Kidney glomerular epithelial cell (primary cell): ENCODE results near the gene SLC25A11.

ENCODE experiments used
- DNase-seq: peaks from one replicate; lab custom pipeline; 2025; lab: John Stamatoyannopoulos, UW

The SLC25A11 gene

GRCh38 chr17:4966844-4967538 is 27.1 kb upstream of the SLC25A11 start:
- DNase-seq, result peak; percentile 99

- no peak for DNase-seq
These were observed 25.6 kb upstream of the SLC25A11 start for GRCh38 chr17:4965311-4965986.

GRCh38 chr17:4960279-4960922 is 20.6 kb upstream of the SLC25A11 start:
- DNase-seq, result no peak

DNA sequence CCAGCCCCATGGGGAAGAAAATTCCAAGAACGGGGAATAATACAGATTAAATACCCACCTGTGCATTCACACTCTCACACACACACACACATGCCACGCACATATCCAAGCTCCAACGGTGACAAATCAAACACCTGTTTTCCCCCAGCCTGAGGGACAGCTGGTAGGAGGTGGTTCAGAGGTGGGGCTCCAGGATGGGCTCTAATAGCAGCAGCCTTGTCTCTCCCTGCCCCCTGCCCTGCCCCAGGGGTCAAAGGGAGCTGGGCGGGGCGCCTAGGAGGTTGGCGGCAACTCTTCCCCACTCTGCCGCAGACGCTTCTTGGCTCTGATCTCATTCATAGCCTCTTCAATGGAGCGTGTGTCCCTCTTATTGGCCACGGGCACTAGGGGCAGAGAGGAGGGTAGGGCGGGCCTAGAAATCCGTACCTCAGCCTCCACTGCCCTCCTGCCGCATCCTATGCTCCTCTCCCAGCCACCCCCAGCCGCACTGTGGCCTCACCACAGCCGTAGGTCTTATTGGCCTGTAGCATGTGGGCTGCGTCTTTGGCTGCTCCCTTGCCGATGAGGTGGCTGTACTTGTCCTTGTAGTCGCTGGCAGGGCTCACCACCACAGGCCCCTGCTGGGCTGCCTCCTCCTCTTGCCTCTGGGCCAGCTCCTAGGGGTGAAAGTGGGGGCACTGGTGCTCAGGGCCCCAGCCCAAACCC is 19.6 kb upstream of the SLC25A11 start:
- no peak for DNase-seq

GRCh38 chr17:4958102-4958501 is 18.3 kb upstream of the SLC25A11 start:
- DNase-seq, result no peak

- no peak for DNase-seq
These were observed 16.7 kb upstream of the SLC25A11 start for GRCh38 chr17:4956493-4957061.

DNA sequence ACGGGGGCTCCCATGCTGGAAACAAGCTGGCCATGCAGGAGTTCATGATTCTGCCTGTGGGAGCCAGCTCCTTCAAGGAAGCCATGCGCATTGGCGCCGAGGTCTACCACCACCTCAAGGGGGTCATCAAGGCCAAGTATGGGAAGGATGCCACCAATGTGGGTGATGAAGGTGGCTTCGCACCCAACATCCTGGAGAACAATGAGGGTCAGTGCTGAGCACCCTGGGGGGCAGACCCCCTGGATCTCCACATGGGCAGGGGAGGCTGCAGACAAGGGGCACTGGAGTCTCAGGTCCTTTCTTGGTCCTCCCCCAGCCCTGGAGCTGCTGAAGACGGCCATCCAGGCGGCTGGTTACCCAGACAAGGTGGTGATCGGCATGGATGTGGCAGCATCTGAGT is 15.2 kb upstream of the SLC25A11 start:
- no peak for DNase-seq

- peak; percentile 87 for DNase-seq
These were observed 13.7 kb upstream of the SLC25A11 start for GRCh38 chr17:4953451-4953961.

- no peak for DNase-seq
These were observed 11.6 kb upstream of the SLC25A11 start for GRCh38 chr17:4951486-4951885.

GRCh38 chr17:4950746-4951204 is 10.9 kb upstream of the SLC25A11 start, which contains the start of gene ENO3:
Gene ENO3 (plus strand): TSS chr17:4951119. CDS start chr17:4951830, 711 bp downstream.
- DNase-seq, result no peak

GRCh38 chr17:4950075-4950745 is 10.4 kb upstream of the SLC25A11 start:
- no peak for DNase-seq

DNA sequence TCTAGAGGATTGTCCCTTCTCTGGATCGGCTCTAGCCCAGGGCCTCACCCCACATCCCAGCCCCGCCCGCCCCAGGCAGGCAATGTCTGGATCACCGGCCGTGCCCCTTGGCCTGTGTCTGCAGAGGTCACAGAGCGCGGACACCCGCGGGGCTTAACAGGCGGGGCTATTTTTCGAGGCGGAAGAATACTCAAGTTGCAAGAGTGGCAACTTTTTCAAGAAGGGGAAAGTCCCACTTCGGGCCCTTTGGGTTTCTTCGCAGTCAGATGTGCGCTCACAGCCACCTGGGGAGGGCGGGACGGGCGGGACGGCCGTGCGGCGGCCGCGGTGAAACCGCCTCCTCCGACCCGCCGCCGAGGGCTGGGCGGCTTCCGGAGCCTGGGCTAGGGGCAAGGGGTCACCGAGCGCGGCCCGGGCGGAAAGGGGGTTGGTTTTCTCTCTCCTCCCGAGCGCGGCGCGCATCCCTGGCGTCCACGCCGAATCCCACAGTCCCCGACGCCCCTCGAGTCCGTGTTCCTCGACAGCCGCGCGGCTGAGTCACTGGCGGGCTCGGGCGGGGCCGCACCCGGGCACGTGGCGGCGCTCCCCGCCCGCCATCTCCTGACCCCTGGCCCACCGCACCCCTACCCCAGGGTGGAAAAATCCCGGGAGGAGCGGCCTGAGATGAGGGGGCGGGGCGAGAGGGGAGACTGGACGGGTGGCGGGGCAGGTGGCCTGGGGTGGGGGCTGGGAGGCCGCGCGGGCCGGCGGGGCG is 9.7 kb upstream of the SLC25A11 start:
- no peak for DNase-seq

DNA sequence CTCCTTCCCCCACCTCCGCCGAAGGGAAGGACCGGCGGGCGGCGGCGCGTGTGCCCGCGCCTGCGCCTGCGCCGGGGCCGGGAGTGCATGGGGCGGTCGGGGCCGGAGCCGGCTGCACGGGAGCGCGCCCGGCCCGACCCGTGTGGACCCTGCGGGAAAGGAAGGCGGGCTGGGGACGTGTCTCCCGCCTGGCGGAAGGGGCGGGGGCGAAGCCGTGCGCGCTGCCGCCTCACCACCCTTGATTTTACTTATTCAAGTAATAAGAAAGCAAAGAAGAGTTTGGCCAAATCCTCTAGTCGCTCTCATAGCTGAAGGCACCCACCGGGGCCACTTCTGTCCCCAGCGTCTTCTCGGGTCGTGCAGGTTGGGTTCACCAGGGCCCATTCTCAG is 9.1 kb upstream of the SLC25A11 start:
- DNase-seq, result peak; percentile 91

- peak; percentile 91 for DNase-seq
These were observed 8.5 kb upstream of the SLC25A11 start, which contains the start of gene PFN1 for GRCh38 chr17:4948166-4948930. Gene PFN1 (minus strand): TSS chr17:4948530. CDS start chr17:4948394, 136 bp downstream.

DNA sequence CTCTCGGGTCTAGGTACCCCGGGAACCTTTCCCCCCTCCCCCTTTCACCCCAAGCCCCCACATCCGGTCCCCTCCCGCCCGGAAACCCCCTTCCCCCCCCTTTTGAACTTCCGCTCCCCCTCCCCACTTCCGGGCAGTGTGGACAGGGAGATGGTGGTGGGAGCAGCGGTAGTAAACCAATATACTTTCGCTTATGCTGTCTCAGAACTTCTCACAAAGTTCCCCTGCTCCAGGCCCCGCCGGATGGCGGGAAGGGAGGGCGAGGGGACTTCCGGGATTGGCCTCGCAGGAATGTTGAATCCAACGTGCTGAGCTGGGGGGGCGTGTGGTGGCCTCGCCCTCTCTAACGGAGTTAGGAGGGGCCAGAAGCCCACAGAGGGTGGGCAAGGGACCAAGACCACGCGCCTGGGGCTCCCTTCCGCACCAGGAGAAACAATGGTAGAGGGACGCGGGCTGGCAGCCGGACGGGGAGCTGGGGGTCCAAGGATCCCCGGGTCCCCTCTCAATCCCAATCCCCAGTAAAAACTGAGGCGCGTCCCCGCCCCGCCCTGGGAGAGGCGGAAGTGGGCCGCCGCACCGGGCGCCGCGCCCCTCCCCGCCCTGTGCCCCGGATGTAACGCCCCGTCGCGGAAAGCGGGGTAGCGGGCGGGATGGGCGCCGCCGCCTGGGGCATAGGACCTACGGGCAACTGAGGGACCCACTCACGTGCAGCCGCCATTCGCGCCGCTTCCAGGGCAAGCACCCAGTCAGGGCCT is 7.7 kb upstream of the SLC25A11 start:
- DNase-seq, result no peak

GRCh38 chr17:4947010-4947410 is 7.2 kb upstream of the SLC25A11 start:
- no peak for DNase-seq

DNA sequence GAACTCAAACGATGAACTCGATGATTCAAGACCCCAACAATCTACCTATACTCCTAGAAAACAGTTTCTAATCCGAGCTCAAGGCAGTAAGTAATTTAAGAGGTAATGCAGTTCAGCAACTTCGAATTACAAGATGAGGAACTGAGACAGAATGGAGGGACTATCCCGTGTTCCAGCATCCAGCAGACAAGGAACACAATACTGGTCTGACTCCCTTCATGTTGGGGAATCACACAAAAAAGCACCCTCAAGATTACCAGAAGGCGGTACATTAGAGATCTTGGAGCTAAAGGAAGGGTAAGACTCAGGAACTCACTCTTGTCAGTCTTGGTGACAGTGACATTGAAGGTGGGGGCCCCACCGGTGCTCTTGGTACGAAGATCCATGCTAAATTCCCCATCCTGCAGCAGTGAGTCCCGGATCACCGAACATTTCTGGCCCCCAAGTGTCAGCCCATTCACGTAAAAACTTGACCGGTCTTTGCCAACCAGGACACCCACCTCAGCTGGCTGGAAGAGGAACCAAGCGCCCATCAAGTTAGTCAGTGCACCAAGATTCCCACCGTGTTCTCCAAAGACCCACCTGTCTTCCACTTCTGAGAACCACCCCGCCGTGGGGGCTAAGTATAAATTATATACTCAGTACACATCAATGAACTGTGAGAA is 6.6 kb upstream of the SLC25A11 start:
- no peak for DNase-seq

GRCh38 chr17:4945944-4946280 is 6.1 kb upstream of the SLC25A11 start:
- DNase-seq, result no peak
